Measurements from ENCODE around the gene UBA6. TPM values are rescaled to one million over a fixed set of nuclear protein-coding genes. Genes with fewer than 3 reads are reported as not detected.

The UBA6 gene
- total RNA-seq, 1 donor, result 60.8 TPM

DNA sequence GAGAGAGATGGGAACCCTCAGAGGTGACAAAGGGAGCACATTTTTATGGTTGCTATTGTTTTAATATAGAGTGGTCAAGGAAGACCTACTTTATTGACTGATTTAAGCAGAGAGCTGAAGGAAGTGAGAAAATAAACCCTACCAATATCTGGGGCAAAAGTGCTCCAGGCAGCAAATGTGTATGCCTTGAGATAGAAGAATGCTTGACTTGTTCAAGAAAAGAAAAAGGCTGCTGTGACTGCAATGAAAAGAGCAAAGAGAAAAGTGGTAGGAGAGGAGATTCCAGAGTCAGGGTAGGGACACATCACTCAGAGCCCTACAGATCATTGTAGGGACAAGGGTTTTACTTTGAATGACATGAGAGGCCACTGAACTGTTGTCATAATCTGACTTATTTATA is 116.5 kb downstream of the UBA6 start:
- Histone ChIP-seq H3K27ac (ENCODE audit: low read depth, low read length) (no peak overlapping the region), H3K9me3 (ENCODE audit: low read depth, low read length) (no peaks in the 10 kb centered on the region), H3K4me1 (ENCODE audit: insufficient read depth, low read length) (no peaks in the 10 kb centered on the region), H3K36me3 (ENCODE audit: insufficient read depth, low read length) (no peaks in the 10 kb centered on the region), H3K79me2 (ENCODE audit: insufficient read depth, low read length) (no peaks in the 10 kb centered on the region), H3K4me2 (ENCODE audit: insufficient read depth, low read length) (no peak overlapping the region), H3K4me3 (ENCODE audit: insufficient read depth, low read length) (no peak overlapping the region), H4K20me1 (ENCODE audit: insufficient read depth, low read length) (no peaks in the 10 kb centered on the region), H2AFZ (ENCODE audit: low read length) (no peak overlapping the region), H3K27me3 (ENCODE audit: insufficient read depth, low read length) (no peaks in the 10 kb centered on the region)
- TF ChIP-seq CTCF (IDR thresholded peaks at IDR 0.05; ENCODE audit: extremely low read depth, low read depth, low read length), result no peak
- DNase-seq (ENCODE audit: insufficient read length, low spot score, missing footprints), result no peak

- H3K4me3 ChIP-seq (ENCODE audit: insufficient read depth, low read length), result no peak overlapping the region
- no peaks in the 10 kb centered on the region for H4K20me1 ChIP-seq (ENCODE audit: insufficient read depth, low read length)
- TF ChIP-seq CTCF (IDR thresholded peaks at IDR 0.05; ENCODE audit: extremely low read depth, low read depth, low read length), result no peak
- no peak for DNase-seq (ENCODE audit: insufficient read length, low spot score, missing footprints)
- H3K36me3 ChIP-seq (ENCODE audit: insufficient read depth, low read length), result no peaks in the 10 kb centered on the region
- no peak overlapping the region for H3K4me2 ChIP-seq (ENCODE audit: insufficient read depth, low read length)
- H3K27me3 ChIP-seq (ENCODE audit: insufficient read depth, low read length), result no peaks in the 10 kb centered on the region
- H3K79me2 ChIP-seq (ENCODE audit: insufficient read depth, low read length), result no peaks in the 10 kb centered on the region
- H2AFZ ChIP-seq (ENCODE audit: low read length), result no peak overlapping the region
- no peaks in the 10 kb centered on the region for H3K9me3 ChIP-seq (ENCODE audit: low read depth, low read length)
- no peaks in the 10 kb centered on the region for H3K4me1 ChIP-seq (ENCODE audit: insufficient read depth, low read length)
- H3K27ac ChIP-seq (ENCODE audit: low read depth, low read length), result no peak overlapping the region
Measured at GRCh38 chr4:67581913-67582312, 119.0 kb downstream of the UBA6 start.

GRCh38 chr4:67581208-67581857 is 119.6 kb downstream of the UBA6 start:
- TF ChIP-seq CTCF (IDR thresholded peaks at IDR 0.05; ENCODE audit: extremely low read depth, low read depth, low read length), result no peak
- no peaks in the 10 kb centered on the region for H3K27me3 ChIP-seq (ENCODE audit: insufficient read depth, low read length)
- no peaks in the 10 kb centered on the region for H4K20me1 ChIP-seq (ENCODE audit: insufficient read depth, low read length)
- no peaks in the 10 kb centered on the region for H3K36me3 ChIP-seq (ENCODE audit: insufficient read depth, low read length)
- H3K4me2 ChIP-seq (ENCODE audit: insufficient read depth, low read length), result no peak overlapping the region
- H3K79me2 ChIP-seq (ENCODE audit: insufficient read depth, low read length), result no peaks in the 10 kb centered on the region
- no peak overlapping the region for H3K27ac ChIP-seq (ENCODE audit: low read depth, low read length)
- H3K9me3 ChIP-seq (ENCODE audit: low read depth, low read length), result no peaks in the 10 kb centered on the region
- no peaks in the 10 kb centered on the region for H3K4me1 ChIP-seq (ENCODE audit: insufficient read depth, low read length)
- no peak overlapping the region for H3K4me3 ChIP-seq (ENCODE audit: insufficient read depth, low read length)
- no peak overlapping the region for H2AFZ ChIP-seq (ENCODE audit: low read length)
- DNase-seq (ENCODE audit: insufficient read length, low spot score, missing footprints), result no peak

DNA sequence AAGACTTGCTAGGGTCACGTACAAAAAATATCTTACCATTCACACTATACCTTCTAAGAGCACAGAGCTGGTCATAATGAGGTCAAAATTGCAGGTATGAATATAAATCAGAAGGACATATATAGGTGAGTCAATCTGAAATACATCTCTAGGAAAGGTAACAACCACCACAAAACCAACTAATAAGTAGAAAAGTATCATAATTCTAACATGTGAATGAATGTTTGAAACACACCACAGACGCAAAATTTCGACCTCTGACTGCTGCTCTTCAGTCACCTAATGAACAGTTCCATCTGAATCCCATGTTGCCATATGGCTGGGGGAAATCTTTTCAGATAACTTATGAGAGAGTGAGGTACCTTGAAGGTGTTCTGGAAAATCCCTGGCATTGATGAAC is 120.4 kb downstream of the UBA6 start:
- H3K27me3 ChIP-seq (ENCODE audit: insufficient read depth, low read length), result no peaks in the 10 kb centered on the region
- no peak overlapping the region for H3K4me3 ChIP-seq (ENCODE audit: insufficient read depth, low read length)
- no peak for TF ChIP-seq CTCF (IDR thresholded peaks at IDR 0.05; ENCODE audit: extremely low read depth, low read depth, low read length)
- H3K36me3 ChIP-seq (ENCODE audit: insufficient read depth, low read length), result no peaks in the 10 kb centered on the region
- H4K20me1 ChIP-seq (ENCODE audit: insufficient read depth, low read length), result no peaks in the 10 kb centered on the region
- no peak overlapping the region for H3K27ac ChIP-seq (ENCODE audit: low read depth, low read length)
- no peak for DNase-seq (ENCODE audit: insufficient read length, low spot score, missing footprints)
- H3K4me1 ChIP-seq (ENCODE audit: insufficient read depth, low read length), result no peaks in the 10 kb centered on the region
- H3K79me2 ChIP-seq (ENCODE audit: insufficient read depth, low read length), result no peaks in the 10 kb centered on the region
- H3K9me3 ChIP-seq (ENCODE audit: low read depth, low read length), result no peaks in the 10 kb centered on the region
- H2AFZ ChIP-seq (ENCODE audit: low read length), result no peak overlapping the region
- H3K4me2 ChIP-seq (ENCODE audit: insufficient read depth, low read length), result no peak overlapping the region

Measured in osteoblast (primary cell).